ENCODE data around the gene PRKCD. TPM values are rescaled to one million over a fixed set of nuclear protein-coding genes. Genes with fewer than 3 reads are reported as not detected.
A peak's percentile ranks its signal among the peaks of the same experiment; 100 is the strongest.

PRKCD gene
- total and polyA plus RNA-seq, 5 donors from 2014 or later = 13.6 to 33.6 (median 16.8) TPM

DNA sequence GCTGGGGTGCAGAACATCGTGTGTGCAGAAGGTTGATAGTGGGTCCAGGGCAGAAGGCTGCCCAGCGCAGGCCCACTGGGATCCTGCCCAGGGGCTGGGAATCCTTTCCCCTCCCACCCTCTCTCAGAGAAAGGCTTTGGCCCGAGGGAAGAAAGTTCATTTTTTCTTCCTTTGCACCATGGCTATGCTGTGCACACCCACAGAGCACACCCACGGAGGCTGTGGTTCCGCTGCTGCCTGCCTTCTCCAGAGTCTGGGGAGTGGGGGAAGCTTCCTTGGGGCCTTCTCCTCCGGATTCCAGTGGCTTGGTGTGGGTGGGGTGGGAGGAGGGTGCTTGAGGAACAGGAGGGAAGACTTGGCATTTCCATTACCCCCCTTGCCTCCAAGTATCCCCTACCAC, 7.0 kb upstream of the PRKCD start:
- H3K4me1 Mint-ChIP-seq = no peaks in the 10 kb centered on the region
- Histone ChIP-seq H3K4me3 (ENCODE audit: low read depth, low read length) (no peak overlapping the region), H3K36me3 (ENCODE audit: control insufficient read depth, insufficient read depth, low read length) (no peaks in the 10 kb centered on the region), H3K9me3 (ENCODE audit: control insufficient read depth in 2 of 2, low read length in 2 of 2) (no peaks in the 10 kb centered on the region), H3K4me1 (ENCODE audit: control insufficient read depth, insufficient read depth, low read length, poor library complexity, severe bottlenecking) (no peaks in the 10 kb centered on the region), H3K27ac (ENCODE audit: insufficient read depth, low read length, poor library complexity, severe bottlenecking) (no peak overlapping the region), H3K27me3 (ENCODE audit: control insufficient read depth, insufficient read depth, low read length) (no peaks in the 10 kb centered on the region)
- H3K36me3 Mint-ChIP-seq = no peaks in the 10 kb centered on the region
- no peak overlapping the region for H3K4me3 Mint-ChIP-seq
- H3K27ac Mint-ChIP-seq = no peak overlapping the region
- no peak for DNase-seq
- peaks cover 41% of the 10 kb centered on the region for H3K27me3 Mint-ChIP-seq
- H3K9me3 Mint-ChIP-seq = peaks cover 0 to 2% (median 0%) of the 10 kb centered on the region in 7 donors
- no peak for ATAC-seq (ENCODE audit: low read depth in 2 of 2)

DNA sequence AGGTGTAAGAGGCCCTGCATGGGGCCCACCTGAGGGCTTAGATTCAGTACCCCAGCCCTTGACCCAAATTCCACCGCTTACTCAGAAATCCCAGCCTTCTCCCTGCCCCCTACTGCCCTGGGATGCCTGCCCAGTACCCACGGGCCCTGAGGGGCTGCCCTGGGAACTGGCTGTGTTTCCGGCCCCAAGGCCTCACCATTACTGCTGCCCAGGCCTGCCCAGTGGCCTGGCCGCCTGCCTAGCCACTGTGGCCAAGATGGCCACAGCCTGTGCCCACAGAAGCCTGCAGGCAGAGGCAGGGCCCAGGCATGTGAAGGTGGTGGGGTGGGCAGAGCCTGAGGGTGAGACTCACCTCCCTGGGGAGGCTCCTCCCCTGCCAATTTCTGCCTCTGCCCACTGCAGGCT, 6.1 kb upstream of the PRKCD start:
- Mint-ChIP-seq H3K4me3 (no peak overlapping the region), H3K36me3 (no peaks in the 10 kb centered on the region), H3K27ac (no peak overlapping the region), H3K27me3 (peaks cover 41% of the 10 kb centered on the region), H3K4me1 (peaks cover 0 to 1% (median 0%) of the 10 kb centered on the region in 4 donors), H3K9me3 (peaks cover 0 to 2% (median 0%) of the 10 kb centered on the region in 7 donors)
- H3K4me1 ChIP-seq (ENCODE audit: control insufficient read depth, insufficient read depth, low read length, poor library complexity, severe bottlenecking) = peaks cover 1% of the 10 kb centered on the region
- H3K27me3 ChIP-seq (ENCODE audit: control insufficient read depth, insufficient read depth, low read length) = no peaks in the 10 kb centered on the region
- no peaks in the 10 kb centered on the region for H3K9me3 ChIP-seq (ENCODE audit: control insufficient read depth in 2 of 2, low read length in 2 of 2)
- DNase-seq (no peak), ATAC-seq (ENCODE audit: low read depth in 2 of 2) (no peak)
- H3K36me3 ChIP-seq (ENCODE audit: control insufficient read depth, insufficient read depth, low read length) = no peaks in the 10 kb centered on the region
- no peak overlapping the region for H3K4me3 ChIP-seq (ENCODE audit: low read depth, low read length)
- no peak overlapping the region for H3K27ac ChIP-seq (ENCODE audit: insufficient read depth, low read length, poor library complexity, severe bottlenecking)

DNA sequence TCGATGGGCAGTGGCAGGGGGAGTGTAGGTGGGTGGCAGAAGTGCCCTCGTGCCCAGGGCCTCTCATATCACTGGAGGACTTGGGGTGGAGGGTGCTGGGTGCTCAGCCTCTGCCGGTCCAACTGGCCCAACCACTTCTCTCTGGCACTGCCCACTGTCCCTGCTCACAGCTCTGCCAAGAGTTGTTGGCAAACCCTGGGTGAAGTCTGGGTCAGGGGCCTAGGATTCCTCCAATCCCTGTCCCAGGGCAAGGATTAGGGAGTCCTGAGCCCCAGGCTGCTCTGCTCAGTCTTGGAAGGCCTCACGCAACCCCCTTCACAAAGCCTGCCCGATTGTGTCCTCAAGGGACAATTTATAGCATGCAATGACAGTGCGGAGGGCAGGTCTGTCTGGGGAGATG, 5.2 kb upstream of the PRKCD start:
- peaks cover 10% of the 10 kb centered on the region for H3K4me1 ChIP-seq (ENCODE audit: control insufficient read depth, insufficient read depth, low read length, poor library complexity, severe bottlenecking)
- DNase-seq (no peak), ATAC-seq (ENCODE audit: low read depth in 2 of 2) (no peak)
- no peaks in the 10 kb centered on the region for H3K27me3 ChIP-seq (ENCODE audit: control insufficient read depth, insufficient read depth, low read length)
- no peak overlapping the region for H3K27ac ChIP-seq (ENCODE audit: insufficient read depth, low read length, poor library complexity, severe bottlenecking)
- H3K4me1 Mint-ChIP-seq = peaks cover 0 to 8% (median 5%) of the 10 kb centered on the region in 4 donors
- no peaks in the 10 kb centered on the region for H3K36me3 ChIP-seq (ENCODE audit: control insufficient read depth, insufficient read depth, low read length)
- no peak overlapping the region for H3K4me3 ChIP-seq (ENCODE audit: low read depth, low read length)
- H3K36me3 Mint-ChIP-seq = no peaks in the 10 kb centered on the region
- no peak overlapping the region for H3K4me3 Mint-ChIP-seq
- H3K9me3 Mint-ChIP-seq = peaks cover 0 to 2% (median 0%) of the 10 kb centered on the region in 7 donors
- H3K27ac Mint-ChIP-seq = no peak overlapping the region
- H3K9me3 ChIP-seq (ENCODE audit: control insufficient read depth in 2 of 2, low read length in 2 of 2) = no peaks in the 10 kb centered on the region
- H3K27me3 Mint-ChIP-seq = peaks cover 46% of the 10 kb centered on the region

DNA sequence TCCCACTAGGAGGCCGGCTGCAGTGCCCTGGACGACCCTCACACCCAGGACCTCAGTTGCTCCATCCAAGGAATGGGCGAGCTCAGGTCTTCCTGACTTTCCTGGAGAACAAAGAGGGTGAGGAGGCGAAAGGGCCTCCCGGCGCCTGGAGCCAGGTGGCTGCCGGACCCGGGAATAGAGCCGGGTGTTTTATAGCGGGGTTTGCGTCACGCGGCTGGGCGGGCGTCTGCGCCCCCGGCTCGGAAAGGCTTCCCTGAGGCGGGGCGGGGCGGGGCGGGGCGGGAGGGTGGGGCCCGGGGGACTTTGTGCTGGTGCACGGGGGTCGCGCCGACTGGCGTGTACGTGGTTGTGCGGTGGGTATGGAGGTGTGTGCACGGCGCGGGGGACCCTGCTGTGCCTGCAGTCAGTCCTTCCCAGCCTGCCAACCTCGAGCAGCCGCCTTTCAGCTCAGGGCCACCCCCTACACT, 4.6 kb upstream of the PRKCD start:
- no peak overlapping the region for H3K4me3 ChIP-seq (ENCODE audit: low read depth, low read length)
- H3K9me3 ChIP-seq (ENCODE audit: control insufficient read depth in 2 of 2, low read length in 2 of 2) = no peaks in the 10 kb centered on the region
- Mint-ChIP-seq H3K36me3 (no peaks in the 10 kb centered on the region), H3K27ac (no peak overlapping the region), H3K9me3 (peaks cover 0 to 2% (median 0%) of the 10 kb centered on the region in 7 donors), H3K27me3 (peaks cover 46% of the 10 kb centered on the region), H3K4me1 (peaks cover 0 to 8% (median 5%) of the 10 kb centered on the region in 4 donors), H3K4me3 (no peak overlapping the region)
- H3K27me3 ChIP-seq (ENCODE audit: control insufficient read depth, insufficient read depth, low read length) = no peaks in the 10 kb centered on the region
- H3K36me3 ChIP-seq (ENCODE audit: control insufficient read depth, insufficient read depth, low read length) = no peaks in the 10 kb centered on the region
- H3K4me1 ChIP-seq (ENCODE audit: control insufficient read depth, insufficient read depth, low read length, poor library complexity, severe bottlenecking) = peaks cover 11% of the 10 kb centered on the region
- DNase-seq = no peak
- no peak for ATAC-seq (ENCODE audit: low read depth in 2 of 2)
- no peak overlapping the region for H3K27ac ChIP-seq (ENCODE audit: insufficient read depth, low read length, poor library complexity, severe bottlenecking)

DNA sequence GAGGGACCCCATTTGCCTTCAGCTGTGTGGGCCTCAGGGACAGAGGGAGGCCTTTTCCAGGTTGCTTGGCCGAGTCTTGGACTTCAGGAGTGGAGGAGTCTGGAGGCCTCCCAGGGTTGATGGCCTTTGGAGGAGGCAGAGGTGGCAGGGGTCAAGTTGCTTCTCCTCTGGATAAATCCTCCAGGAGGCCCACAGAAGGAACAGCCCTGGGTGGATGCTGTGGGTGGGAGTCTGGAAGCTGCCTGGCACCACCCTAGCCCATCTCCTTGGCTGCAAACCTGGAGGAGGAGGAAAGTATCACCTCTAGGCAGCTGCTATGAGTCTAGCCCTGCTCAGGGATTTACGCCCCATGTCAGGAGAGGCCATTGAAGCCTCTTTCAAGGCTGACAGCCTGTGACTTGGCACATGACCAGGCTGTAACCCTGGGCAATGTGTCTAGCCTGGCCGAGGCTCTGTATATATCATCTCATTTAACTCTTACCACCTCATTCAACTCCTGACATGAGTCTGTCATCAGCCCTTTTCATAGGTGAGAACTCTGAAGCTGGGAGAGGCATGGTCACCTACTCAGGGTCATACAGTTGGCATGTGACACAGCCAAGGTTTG, 2.9 kb upstream of the PRKCD start:
- H3K27ac ChIP-seq (ENCODE audit: insufficient read depth, low read length, poor library complexity, severe bottlenecking) = no peak overlapping the region
- Mint-ChIP-seq H3K4me3 (peak overlapping the region in 1 of 4 donors; percentile 96), H3K36me3 (no peaks in the 10 kb centered on the region), H3K27ac (no peak overlapping the region), H3K27me3 (peaks cover 43% of the 10 kb centered on the region), H3K4me1 (peaks cover 0 to 19% (median 15%) of the 10 kb centered on the region in 4 donors), H3K9me3 (peaks cover 0 to 2% (median 0%) of the 10 kb centered on the region in 7 donors)
- no peak overlapping the region for H3K4me3 ChIP-seq (ENCODE audit: low read depth, low read length)
- H3K9me3 ChIP-seq (ENCODE audit: control insufficient read depth in 2 of 2, low read length in 2 of 2) = no peaks in the 10 kb centered on the region
- no peak for ATAC-seq (ENCODE audit: low read depth in 2 of 2)
- H3K36me3 ChIP-seq (ENCODE audit: control insufficient read depth, insufficient read depth, low read length) = no peaks in the 10 kb centered on the region
- DNase-seq = no peak
- no peaks in the 10 kb centered on the region for H3K27me3 ChIP-seq (ENCODE audit: control insufficient read depth, insufficient read depth, low read length)
- H3K4me1 ChIP-seq (ENCODE audit: control insufficient read depth, insufficient read depth, low read length, poor library complexity, severe bottlenecking) = peaks cover 23% of the 10 kb centered on the region

DNA sequence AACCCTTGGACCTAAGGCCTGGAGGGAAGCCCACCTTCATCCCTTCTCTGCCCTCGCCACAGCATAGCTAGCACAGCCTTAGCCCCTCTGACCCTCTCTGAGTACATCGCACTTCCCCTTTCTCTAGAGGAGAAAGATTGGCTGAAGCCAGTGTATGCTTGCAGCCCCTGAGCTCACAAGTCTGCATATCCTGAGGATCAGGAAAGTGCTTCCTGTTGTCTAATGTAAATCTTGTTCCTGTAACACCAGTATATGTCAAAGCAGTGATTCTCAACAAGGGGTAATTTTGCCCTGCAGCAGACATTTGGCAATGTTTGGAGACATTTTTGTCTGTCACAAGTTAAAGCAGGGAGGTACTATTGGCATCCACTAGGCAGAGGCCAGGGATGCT, 2.2 kb upstream of the PRKCD start:
- Histone ChIP-seq H3K9me3 (ENCODE audit: control insufficient read depth in 2 of 2, low read length in 2 of 2) (no peaks in the 10 kb centered on the region), H3K27me3 (ENCODE audit: control insufficient read depth, insufficient read depth, low read length) (no peaks in the 10 kb centered on the region), H3K4me3 (ENCODE audit: low read depth, low read length) (no peak overlapping the region), H3K27ac (ENCODE audit: insufficient read depth, low read length, poor library complexity, severe bottlenecking) (no peak overlapping the region), H3K4me1 (ENCODE audit: control insufficient read depth, insufficient read depth, low read length, poor library complexity, severe bottlenecking) (peaks cover 28% of the 10 kb centered on the region), H3K36me3 (ENCODE audit: control insufficient read depth, insufficient read depth, low read length) (no peaks in the 10 kb centered on the region)
- Mint-ChIP-seq H3K4me1 (peaks cover 0 to 24% (median 18%) of the 10 kb centered on the region in 4 donors), H3K27ac (peak overlapping the region in 1 of 3 donors; percentile 79), H3K27me3 (peaks cover 36% of the 10 kb centered on the region), H3K9me3 (peaks cover 0 to 2% (median 0%) of the 10 kb centered on the region in 7 donors), H3K4me3 (peak overlapping the region; percentile 48 to 96 (median 63)), H3K36me3 (no peaks in the 10 kb centered on the region)
- ATAC-seq (ENCODE audit: low read depth in 2 of 2) = no peak
- no peak for DNase-seq

DNA sequence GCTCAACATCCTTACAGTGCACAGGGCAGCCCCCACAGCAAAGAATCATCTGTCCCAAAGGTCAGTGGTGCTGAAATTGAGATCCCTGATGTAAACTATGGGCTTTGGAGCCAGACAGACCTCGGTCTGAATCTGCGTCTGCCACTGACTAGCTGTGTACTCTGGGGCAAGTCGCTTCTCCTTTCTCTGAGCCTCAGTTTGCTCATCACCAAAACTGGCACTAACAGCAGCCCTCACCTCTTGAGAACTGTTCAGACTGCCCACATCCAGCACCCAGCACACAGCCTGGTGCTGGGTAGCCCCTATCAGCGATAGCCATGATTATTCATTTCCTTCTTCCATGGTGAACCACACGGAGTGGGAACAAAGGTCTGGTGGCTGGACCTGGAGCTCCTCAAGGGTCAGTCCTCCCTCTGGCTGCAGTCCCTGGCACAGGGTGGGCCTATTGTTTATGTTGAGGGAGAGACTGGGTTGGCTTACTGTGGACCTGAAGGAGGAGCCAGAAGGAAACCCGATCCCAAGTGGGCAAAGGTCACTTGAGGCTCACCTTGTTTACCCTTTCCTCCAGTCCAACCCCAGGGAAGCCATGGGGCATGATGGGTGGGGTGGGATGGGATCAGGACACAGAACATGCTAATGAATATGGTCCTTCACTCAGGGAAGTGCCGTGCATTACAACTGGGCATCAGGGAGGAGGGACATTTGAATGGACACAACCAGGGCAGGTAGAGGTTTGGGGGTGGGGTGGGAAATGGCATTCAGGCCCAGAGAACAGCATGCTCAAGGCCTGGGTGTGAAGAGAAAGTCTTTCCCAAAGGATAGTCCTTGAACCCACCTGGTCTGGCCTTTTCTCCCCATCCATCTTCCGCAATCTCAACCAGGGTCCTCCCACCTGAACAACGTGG, 1.6 kb upstream of the PRKCD start:
- Histone ChIP-seq H3K27me3 (ENCODE audit: control insufficient read depth, insufficient read depth, low read length) (no peaks in the 10 kb centered on the region), H3K36me3 (ENCODE audit: control insufficient read depth, insufficient read depth, low read length) (no peaks in the 10 kb centered on the region), H3K27ac (ENCODE audit: insufficient read depth, low read length, poor library complexity, severe bottlenecking) (no peak overlapping the region), H3K4me3 (ENCODE audit: low read depth, low read length) (no peak overlapping the region), H3K9me3 (ENCODE audit: control insufficient read depth in 2 of 2, low read length in 2 of 2) (no peaks in the 10 kb centered on the region), H3K4me1 (ENCODE audit: control insufficient read depth, insufficient read depth, low read length, poor library complexity, severe bottlenecking) (peaks cover 28% of the 10 kb centered on the region)
- Mint-ChIP-seq H3K9me3 (peaks cover 0 to under 1% (median 0%) of the 10 kb centered on the region in 7 donors), H3K27me3 (peaks cover 35% of the 10 kb centered on the region), H3K4me1 (peaks cover 0 to 24% (median 18%) of the 10 kb centered on the region in 4 donors), H3K27ac (no peak overlapping the region), H3K36me3 (no peaks in the 10 kb centered on the region), H3K4me3 (peak overlapping the region; percentile 69 to 96 (median 90))
- ATAC-seq (ENCODE audit: low read depth in 2 of 2) (no peak), DNase-seq (no peak)
